Mucosa of descending colon (tissue), 3 donors: Measurements from ENCODE around the gene OGDHL. TPM values are rescaled to one million over a fixed set of nuclear protein-coding genes. Genes with fewer than 3 reads are reported as not detected.
"Not testable (repeated sequence)": the region's sequence is repeated elsewhere in the genome, so short reads cannot be mapped to it uniquely, and the experiment has no call there.

Experiments
- ATAC-seq: fragments of 200-7000 bp; cut with Tn5 transposase; one replicate; pipeline ENCODE4 v1.9.1; 2020; ENCODE audit warnings: mild to moderate bottlenecking, moderate library complexity
- DNase-seq, 3 donors: peaks; one replicate each; pipeline ENCODE4 v3.0.0-alpha.2; 2020
- H3K36me3 ChIP-seq: fragments of 200-600 bp; one replicate; pipeline ENCODE4 v1.8.0; 2021; ENCODE audit warnings: low read depth, mild to moderate bottlenecking
- H3K4me1 ChIP-seq: fragments of 200-600 bp; one replicate; pipeline ENCODE4 v1.8.0; 2021; ENCODE audit warnings: low read depth, mild to moderate bottlenecking
- H3K4me3 ChIP-seq: fragments of 200-600 bp; one replicate; pipeline ENCODE4 v1.8.0; 2021; ENCODE audit warnings: mild to moderate bottlenecking
- H3K9me3 ChIP-seq: fragments of 200-600 bp; one replicate; pipeline ENCODE4 v1.8.0; 2021; ENCODE audit warnings: mild to moderate bottlenecking
- CTCF ChIP-seq: fragments of 200-600 bp; IDR thresholded peaks from one replicate; pipeline ENCODE4 v1.8.0; 2022; ENCODE audit warnings: antibody characterized with exemption, mild to moderate bottlenecking
- intact Hi-C, 2 donors: fragments of 100-400 bp; cut with DNase I in 1 of 2; cut with micrococcal nuclease in 1 of 2; formaldehyde crosslinking; loops; one replicate each; pipeline versions ENCODE4 v1.11.0 to v1.11.1; 2022; cut with DNase I, micrococcal nuclease
- total RNA-seq, 3 donors: library from RNA; stranded (reverse); fragmentation: NEBNext Ultra II Directional in 2 of 3; extraction: Animal tissue kit (Norgen Biotek cat#: 25700) in 2 of 3; gene quantifications; one replicate each; pipeline versions ENCODE4 v1.2.1 to v1.2.4, GENCODE V29; 2021 to 2023
- donor health status: DM: no; HTN: no; CAD: no; lungs with moderate emphysema.
- donor health status: DM: no; HTN: no; CAD: no.
- donor health status: DM: no; HTN: yes; CAD: no.

The OGDHL gene
- total RNA-seq, 3 donors from 2014 or later: 1.9 to 2.6 (median 2.5) TPM

DNA sequence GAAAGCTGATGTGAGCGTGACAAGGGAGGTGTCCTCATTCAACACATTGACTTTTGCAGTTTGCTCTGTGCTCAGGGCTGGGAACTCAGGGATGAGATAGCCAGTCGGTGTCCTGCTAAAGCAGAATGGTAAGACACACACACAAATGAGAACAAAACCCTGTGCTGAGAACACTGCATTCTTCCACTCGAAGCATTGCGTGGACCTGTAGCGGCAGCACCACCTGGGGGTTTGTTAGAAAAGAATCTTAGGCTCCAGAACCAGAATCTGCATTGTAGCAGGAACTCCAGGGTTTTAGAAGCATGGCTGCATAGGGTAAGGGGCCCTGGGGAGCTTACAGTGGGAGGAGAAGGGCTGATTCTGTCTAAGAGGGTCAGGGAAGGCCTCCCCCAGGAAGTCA, 21.5 kb upstream of the OGDHL start:
- Histone ChIP-seq H3K9me3 (no peaks in the 10 kb centered on the region), H3K4me3 (no peak overlapping the region), H3K36me3 (no peaks in the 10 kb centered on the region), H3K4me1 (no peaks in the 10 kb centered on the region)
- no peak for ATAC-seq
- DNase-seq: no peak
- intact Hi-C loops: no loop called here
- no peak for TF ChIP-seq CTCF

GRCh38 chr10:49781247-49781646, 19.1 kb upstream of the OGDHL start:
- no peak for DNase-seq
- Histone ChIP-seq H3K4me1 (no peaks in the 10 kb centered on the region), H3K4me3 (no peak overlapping the region), H3K36me3 (no peaks in the 10 kb centered on the region), H3K9me3 (no peaks in the 10 kb centered on the region)
- intact Hi-C loops: no loop called here
- TF ChIP-seq CTCF: no peak
- ATAC-seq: no peak

- H3K36me3 ChIP-seq: no peaks in the 10 kb centered on the region
- no peaks in the 10 kb centered on the region for H3K9me3 ChIP-seq
- ATAC-seq (no peak), DNase-seq (no peak)
- no peak for TF ChIP-seq CTCF
- no peak overlapping the region for H3K4me3 ChIP-seq
- intact Hi-C loops: no loop called here
- H3K4me1 ChIP-seq: no peaks in the 10 kb centered on the region
These were observed 16.1 kb upstream of the OGDHL start for GRCh38 chr10:49778197-49778596.

- Histone ChIP-seq H3K4me1 (no peaks in the 10 kb centered on the region), H3K4me3 (no peak overlapping the region), H3K36me3 (no peaks in the 10 kb centered on the region), H3K9me3 (no peaks in the 10 kb centered on the region)
- ATAC-seq (no peak), DNase-seq (no peak)
- intact Hi-C loops: no loop called here
- no peak for TF ChIP-seq CTCF
These were observed 14.7 kb upstream of the OGDHL start for GRCh38 chr10:49776851-49777250.

DNA sequence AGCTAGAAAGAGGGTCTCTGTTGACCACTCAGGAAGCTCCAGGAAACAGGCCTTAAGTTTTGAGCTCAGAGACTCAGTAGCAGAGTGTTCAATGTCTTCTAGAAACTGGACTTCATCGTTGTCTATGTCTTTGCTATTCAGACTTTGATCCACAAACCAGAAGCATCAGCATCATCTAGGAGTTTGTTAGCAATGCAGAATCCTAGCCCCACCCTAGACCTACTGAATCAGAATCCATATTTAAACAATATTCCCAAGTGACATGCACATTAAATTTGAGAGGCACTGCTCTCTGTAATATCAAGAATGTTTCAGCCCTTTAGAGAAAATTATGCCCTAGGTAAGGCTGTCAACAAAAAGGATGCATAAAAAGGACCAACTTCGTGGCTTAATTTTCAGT, 12.9 kb upstream of the OGDHL start:
- intact Hi-C loops: no loop called here
- no peak for DNase-seq
- H3K9me3 ChIP-seq: no peaks in the 10 kb centered on the region
- no peaks in the 10 kb centered on the region for H3K36me3 ChIP-seq
- no peak overlapping the region for H3K4me3 ChIP-seq
- ATAC-seq: no peak
- H3K4me1 ChIP-seq: no peaks in the 10 kb centered on the region
- TF ChIP-seq CTCF: no peak

DNA sequence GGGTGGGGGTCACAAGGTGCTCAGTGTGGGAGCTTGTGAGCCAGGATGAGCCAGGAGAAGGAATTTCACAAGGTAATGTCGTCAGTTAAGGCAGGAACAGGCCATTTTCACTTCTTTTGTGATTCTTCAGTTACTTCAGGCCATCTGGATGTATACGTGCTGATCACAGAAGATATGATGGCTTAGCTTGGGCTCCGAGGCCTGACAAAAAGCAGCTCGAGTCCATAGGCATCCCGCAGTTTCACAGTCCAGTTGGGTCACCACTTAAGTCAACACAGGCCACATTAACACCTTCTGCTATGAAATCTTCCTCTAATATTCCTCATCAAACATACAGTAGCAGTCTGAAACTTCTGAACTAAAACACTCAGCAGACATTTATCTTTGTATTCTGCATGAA, 10.8 kb upstream of the OGDHL start:
- H3K4me3 ChIP-seq, H3K4me1 ChIP-seq, DNase-seq, intact Hi-C loops, H3K36me3 ChIP-seq, ATAC-seq, H3K9me3 ChIP-seq: not testable (repeated sequence)

GRCh38 chr10:49771046-49771445, 8.9 kb upstream of the OGDHL start:
- ATAC-seq, H3K9me3 ChIP-seq, H3K4me3 ChIP-seq, H3K36me3 ChIP-seq, DNase-seq, intact Hi-C loops, H3K4me1 ChIP-seq: not testable (repeated sequence)
